Breast epithelium (tissue), 3 donors: ENCODE data around the gene CHSY1.

Experiments
- CTCF ChIP-seq, 3 donors: fragments of 450-650 bp; IDR thresholded peaks; one replicate each; pipeline ENCODE4 v1.5.1; 2016 to 2017; ENCODE audit warnings: antibody characterized with exemption in 3 of 3, mild to moderate bottlenecking in 3 of 3, moderate library complexity in 3 of 3
- POLR2A ChIP-seq: fragments of 450-650 bp; IDR thresholded peaks from one replicate; pipeline ENCODE4 v1.6.1; 2016; ENCODE audit warnings: antibody characterized with exemption, mild to moderate bottlenecking, moderate library complexity
- POLR2AphosphoS5 ChIP-seq, 3 donors: sonication (generic); formaldehyde crosslinking; IDR thresholded peaks; one replicate each; pipeline ENCODE4 v1.6.1; 2017; ENCODE audit warnings: antibody characterized with exemption in 3 of 3

- no peak for TF ChIP-seq POLR2AphosphoS5 (IDR thresholded peaks at IDR 0.05)
- no peak for TF ChIP-seq CTCF (IDR thresholded peaks at IDR 0.05)
- no peak for TF ChIP-seq POLR2A
Observed at GRCh38 chr15:101143321-101143720, 108.5 kb downstream of the CHSY1 start.
